Calu3 (cell line): Measurements from ENCODE around the gene BTLA. TPM values are rescaled to one million over a fixed set of nuclear protein-coding genes. Genes with fewer than 3 reads are reported as not detected.

ENCODE experiments used
- BruUV-seq: library from RNA; stranded (reverse); fragments of 400-500 nt; replicated peaks from 2 replicates; lab custom pipeline; 2021; lab: Mats Ljungman, UMichigan
- CTCF ChIA-PET: fragments of 300-600 bp; sonication (Branson Sonifier 250); formaldehyde crosslinking; loops from one replicate; lab custom pipeline; 2022; ENCODE audit warnings: antibody characterized with exemption; lab: Charles Lee
- DNase-seq: peaks from one replicate; pipeline ENCODE4 v3.0.0; 2022
- H3K27ac Mint-ChIP-seq: one replicate; pipeline ENCODE4 v1.8.0; 2022; ENCODE audit warnings: mixed read lengths; ENCODE audit not compliant: unreplicated experiment
- H3K27me3 Mint-ChIP-seq: one replicate; pipeline ENCODE4 v1.8.0; 2022; ENCODE audit warnings: mixed read lengths; ENCODE audit not compliant: unreplicated experiment
- H3K36me3 Mint-ChIP-seq: one replicate; pipeline ENCODE4 v1.8.0; 2022; ENCODE audit warnings: mild to moderate bottlenecking, moderate library complexity, mixed read lengths; ENCODE audit not compliant: insufficient read depth, unreplicated experiment
- H3K4me1 Mint-ChIP-seq: one replicate; pipeline ENCODE4 v1.8.0; 2022; ENCODE audit warnings: mild to moderate bottlenecking, low read depth, mixed read lengths; ENCODE audit not compliant: unreplicated experiment
- H3K4me3 Mint-ChIP-seq: one replicate; pipeline ENCODE4 v1.8.0; 2022; ENCODE audit warnings: mild to moderate bottlenecking, low read depth, moderate library complexity, mixed read lengths; ENCODE audit not compliant: unreplicated experiment
- H3K9me3 Mint-ChIP-seq: one replicate; pipeline ENCODE4 v1.8.0; 2022; ENCODE audit warnings: low read depth, mixed read lengths; ENCODE audit not compliant: unreplicated experiment
- intact Hi-C: fragments of 100-400 bp; cut with micrococcal nuclease; formaldehyde crosslinking; loops from one replicate; pipeline ENCODE4 v1.10.0; 2022; ENCODE audit not compliant: unreplicated experiment
- total RNA-seq: library from RNA; stranded (reverse); gene quantifications from 2 replicates; pipeline ENCODE4 v1.2.3, GENCODE V29; 2022
- TF ChIP-seq, protein P1 (sequence below): fragments of 200-600 bp; IDR thresholded peaks from one replicate; pipeline ENCODE4 v1.8.0; 2022; ENCODE audit warnings: antibody characterized with exemption; ENCODE audit not compliant: unreplicated experiment

BTLA gene
- total RNA-seq, 1 experiment from 2014 or later: not detected

DNA sequence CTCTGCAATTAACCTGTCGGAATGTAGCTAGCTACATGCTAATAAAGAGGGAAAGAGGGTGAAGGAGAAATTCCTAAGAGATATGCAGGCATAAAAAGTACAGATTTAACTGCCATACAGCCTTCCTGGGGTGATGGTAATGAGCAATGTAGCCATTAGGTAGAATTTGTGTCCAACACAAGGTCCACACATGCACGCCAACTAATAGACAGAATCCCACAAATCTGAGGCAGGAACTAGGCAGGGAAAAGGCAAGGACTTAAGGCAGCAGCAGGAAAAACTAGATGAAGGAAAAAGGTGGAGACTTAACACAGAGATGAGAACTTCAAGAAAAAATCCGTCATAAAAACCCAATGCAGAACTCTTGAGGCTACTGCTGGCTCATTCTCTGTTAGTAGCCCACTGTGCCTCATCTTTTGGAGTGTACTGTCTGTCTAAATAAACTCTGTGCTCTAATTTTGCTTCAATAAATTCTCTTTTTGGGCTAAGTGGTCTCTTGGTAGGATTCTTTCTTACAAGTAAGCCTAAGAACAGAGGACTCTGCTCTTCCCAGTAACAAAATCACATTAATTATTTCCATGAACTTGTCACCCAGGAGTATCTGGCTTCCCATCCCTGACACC, 81.5 kb downstream of the BTLA start:
- no peak overlapping the region for H3K27ac Mint-ChIP-seq
- BruUV-seq: no TSS peak

GRCh38 chr3:112416391-112417212, 82.7 kb downstream of the BTLA start:
- CTCF ChIA-PET: no interaction called here
- BruUV-seq: no TSS peak
- H3K9me3 Mint-ChIP-seq: no peaks in the 10 kb centered on the region
- H3K4me1 Mint-ChIP-seq: no peaks in the 10 kb centered on the region
- H3K4me3 Mint-ChIP-seq: no peak overlapping the region
- no peak for DNase-seq
- TF ChIP-seq, protein P1, sequence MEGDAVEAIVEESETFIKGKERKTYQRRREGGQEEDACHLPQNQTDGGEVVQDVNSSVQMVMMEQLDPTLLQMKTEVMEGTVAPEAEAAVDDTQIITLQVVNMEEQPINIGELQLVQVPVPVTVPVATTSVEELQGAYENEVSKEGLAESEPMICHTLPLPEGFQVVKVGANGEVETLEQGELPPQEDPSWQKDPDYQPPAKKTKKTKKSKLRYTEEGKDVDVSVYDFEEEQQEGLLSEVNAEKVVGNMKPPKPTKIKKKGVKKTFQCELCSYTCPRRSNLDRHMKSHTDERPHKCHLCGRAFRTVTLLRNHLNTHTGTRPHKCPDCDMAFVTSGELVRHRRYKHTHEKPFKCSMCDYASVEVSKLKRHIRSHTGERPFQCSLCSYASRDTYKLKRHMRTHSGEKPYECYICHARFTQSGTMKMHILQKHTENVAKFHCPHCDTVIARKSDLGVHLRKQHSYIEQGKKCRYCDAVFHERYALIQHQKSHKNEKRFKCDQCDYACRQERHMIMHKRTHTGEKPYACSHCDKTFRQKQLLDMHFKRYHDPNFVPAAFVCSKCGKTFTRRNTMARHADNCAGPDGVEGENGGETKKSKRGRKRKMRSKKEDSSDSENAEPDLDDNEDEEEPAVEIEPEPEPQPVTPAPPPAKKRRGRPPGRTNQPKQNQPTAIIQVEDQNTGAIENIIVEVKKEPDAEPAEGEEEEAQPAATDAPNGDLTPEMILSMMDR: no peak
- H3K36me3 Mint-ChIP-seq: no peaks in the 10 kb centered on the region
- H3K27ac Mint-ChIP-seq: no peak overlapping the region
- intact Hi-C loops: no loop called here
- no peaks in the 10 kb centered on the region for H3K27me3 Mint-ChIP-seq

More for the DNA sequence above, 81.5 kb downstream of the BTLA start:
- intact Hi-C loops: no loop called here
- no peak overlapping the region for H3K4me3 Mint-ChIP-seq
- CTCF ChIA-PET: no interaction called here
- H3K4me1 Mint-ChIP-seq: no peaks in the 10 kb centered on the region
- H3K27me3 Mint-ChIP-seq: no peaks in the 10 kb centered on the region
- no peak for DNase-seq
- H3K36me3 Mint-ChIP-seq: no peaks in the 10 kb centered on the region
- H3K9me3 Mint-ChIP-seq: no peaks in the 10 kb centered on the region
- TF ChIP-seq, protein P1: no peak

- CTCF ChIA-PET: no interaction called here
- H3K9me3 Mint-ChIP-seq: no peaks in the 10 kb centered on the region
- BruUV-seq: no TSS peak
Observed at GRCh38 chr3:112415390-112415789, 83.9 kb downstream of the BTLA start.

More at GRCh38 chr3:112415390-112415789, 83.9 kb downstream of the BTLA start:
- intact Hi-C loops: no loop called here
- Mint-ChIP-seq H3K4me3 (no peak overlapping the region), H3K27me3 (no peaks in the 10 kb centered on the region), H3K4me1 (no peaks in the 10 kb centered on the region), H3K36me3 (no peaks in the 10 kb centered on the region), H3K27ac (no peak overlapping the region)
- TF ChIP-seq, protein P1: no peak
- DNase-seq: no peak

Other genes starting within 250 kb of the BTLA start
- gene SLC9C1, start 205.3 kb downstream of the BTLA start, total RNA-seq: not detected in 2 replicates
- not detected in 2 replicates for gene CD200, start 166.3 kb downstream of the BTLA start, total RNA-seq
- gene ATG3, start 62.5 kb upstream of the BTLA start, total RNA-seq: 54.6 and 57.9 TPM in 2 replicates
- gene SLC35A5, start 62.6 kb upstream of the BTLA start, total RNA-seq: 18.9 and 21.7 TPM in 2 replicates
- 0.39 and 1.1 TPM in 2 replicates for gene CCDC80, start 141.7 kb upstream of the BTLA start, total RNA-seq